RWPE2 (cell line): ENCODE measurements around the gene KCNH1.
"Not testable (repeated sequence)": the region's sequence is repeated elsewhere in the genome, so short reads cannot be mapped to it uniquely, and the experiment has no call there.

Experiments used
- ATAC-seq: fragments of 200-7000 bp; cut with Tn5 transposase; 3 replicates; pipeline ENCODE4 v1.9.1; 2021; ENCODE audit warnings: low read depth
- DNase-seq: peaks from one replicate; pipeline ENCODE4 v3.0.0-alpha.2; 2020; ENCODE audit warnings: low spot score
- H3K27ac ChIP-seq: fragments of 450-650 bp; 2 replicates; pipeline ENCODE4 v1.5.1; 2017; ENCODE audit warnings: mild to moderate bottlenecking; ENCODE audit not compliant: poor library complexity, severe bottlenecking
- H3K27me3 ChIP-seq: fragments of 250-450 bp; sonication (Bioruptor Pico); 2 replicates; pipeline ENCODE4 v1.5.1; 2021; ENCODE audit warnings: mild to moderate bottlenecking, moderate library complexity; ENCODE audit not compliant: insufficient read depth, poor library complexity, severe bottlenecking
- H3K36me3 ChIP-seq: fragments of 250-450 bp; sonication (Bioruptor Pico); 2 replicates; pipeline ENCODE4 v1.5.1; 2020; ENCODE audit warnings: low read depth, mild to moderate bottlenecking, moderate library complexity
- H3K4me1 ChIP-seq: fragments of 250-450 bp; sonication (Bioruptor Pico); 2 replicates; pipeline ENCODE4 v1.5.1; 2021; ENCODE audit warnings: mild to moderate bottlenecking, moderate library complexity; ENCODE audit not compliant: insufficient read depth, poor library complexity, severe bottlenecking
- H3K4me3 ChIP-seq: fragments of 250-450 bp; sonication (Bioruptor Pico); 2 replicates; pipeline ENCODE4 v1.5.1; 2021; ENCODE audit warnings: mild to moderate bottlenecking, moderate library complexity; ENCODE audit not compliant: severe bottlenecking
- H3K9me3 ChIP-seq: fragments of 250-450 bp; sonication (Bioruptor Pico); 2 replicates; pipeline ENCODE4 v1.5.1; 2021; ENCODE audit warnings: mild to moderate bottlenecking, moderate library complexity; ENCODE audit not compliant: severe bottlenecking
- CTCF ChIP-seq: fragments of 450-650 bp; IDR thresholded peaks from one replicate; pipeline ENCODE4 v1.5.1; 2017; ENCODE audit warnings: mild to moderate bottlenecking, moderate library complexity; ENCODE audit not compliant: poor library complexity, severe bottlenecking

Gene KCNH1

GRCh38 chr1:210662291-210663050 lies 471.5 kb downstream of the KCNH1 start:
- Histone ChIP-seq H3K4me1 (no peaks in the 10 kb centered on the region), H3K36me3 (no peaks in the 10 kb centered on the region), H3K9me3 (no peaks in the 10 kb centered on the region), H3K27me3 (no peaks in the 10 kb centered on the region), H3K27ac (no peak overlapping the region), H3K4me3 (no peak overlapping the region)
- no peak for TF ChIP-seq CTCF
- DNase-seq = no peak
- no peak for ATAC-seq

DNA sequence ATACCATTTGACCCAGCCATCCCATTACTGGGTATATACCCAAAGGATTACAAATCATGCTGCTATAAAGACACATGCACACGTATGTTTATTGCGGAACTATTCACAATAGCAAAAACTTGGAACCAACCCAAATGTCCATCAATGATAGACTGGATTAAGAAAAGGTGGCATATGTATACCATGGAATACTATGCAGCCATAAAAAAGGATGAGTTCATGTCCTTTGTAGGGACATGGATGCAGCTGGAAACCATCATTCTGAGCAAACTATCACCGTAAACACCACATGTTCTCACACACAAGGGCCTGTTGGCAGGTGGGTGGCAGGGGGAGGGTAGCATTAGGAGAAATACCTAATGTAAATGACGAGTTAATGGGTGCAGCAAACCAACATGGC lies 472.4 kb downstream of the KCNH1 start:
- not testable (repeated sequence) for H3K27ac ChIP-seq, H3K4me1 ChIP-seq, H3K9me3 ChIP-seq, DNase-seq, H3K27me3 ChIP-seq, H3K36me3 ChIP-seq, ATAC-seq, H3K4me3 ChIP-seq

GRCh38 chr1:210657806-210658205 lies 476.1 kb downstream of the KCNH1 start:
- no peak overlapping the region for H3K4me3 ChIP-seq
- DNase-seq (no peak), ATAC-seq (no peak)
- H3K36me3 ChIP-seq = no peaks in the 10 kb centered on the region
- TF ChIP-seq CTCF = no peak
- no peak overlapping the region for H3K27ac ChIP-seq
- H3K27me3 ChIP-seq = no peaks in the 10 kb centered on the region
- no peaks in the 10 kb centered on the region for H3K4me1 ChIP-seq
- no peaks in the 10 kb centered on the region for H3K9me3 ChIP-seq

DNA sequence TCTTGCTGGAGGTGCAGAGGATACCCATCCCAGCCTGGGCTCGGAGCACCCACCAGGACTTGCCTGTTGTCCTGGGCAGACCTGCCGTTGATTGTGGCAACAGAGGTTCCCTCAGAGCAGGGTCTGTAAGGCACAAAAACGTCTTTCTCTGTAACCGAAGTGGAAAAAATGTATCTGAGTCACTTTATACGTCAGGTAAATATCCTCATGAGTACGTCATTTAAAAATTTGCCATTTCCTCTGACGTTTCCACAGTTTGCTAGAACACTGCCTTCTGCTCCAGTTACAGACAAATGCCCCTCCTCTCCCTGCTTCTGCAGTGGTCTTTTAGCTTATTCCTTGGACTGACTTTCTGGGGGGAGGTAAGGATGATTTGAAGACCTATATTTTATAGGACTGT lies 478.4 kb downstream of the KCNH1 start:
- TF ChIP-seq CTCF = no peak
- Histone ChIP-seq H3K4me1 (no peaks in the 10 kb centered on the region), H3K36me3 (no peaks in the 10 kb centered on the region), H3K9me3 (no peaks in the 10 kb centered on the region), H3K27ac (no peak overlapping the region), H3K4me3 (no peak overlapping the region), H3K27me3 (no peaks in the 10 kb centered on the region)
- DNase-seq (no peak), ATAC-seq (no peak)

DNA sequence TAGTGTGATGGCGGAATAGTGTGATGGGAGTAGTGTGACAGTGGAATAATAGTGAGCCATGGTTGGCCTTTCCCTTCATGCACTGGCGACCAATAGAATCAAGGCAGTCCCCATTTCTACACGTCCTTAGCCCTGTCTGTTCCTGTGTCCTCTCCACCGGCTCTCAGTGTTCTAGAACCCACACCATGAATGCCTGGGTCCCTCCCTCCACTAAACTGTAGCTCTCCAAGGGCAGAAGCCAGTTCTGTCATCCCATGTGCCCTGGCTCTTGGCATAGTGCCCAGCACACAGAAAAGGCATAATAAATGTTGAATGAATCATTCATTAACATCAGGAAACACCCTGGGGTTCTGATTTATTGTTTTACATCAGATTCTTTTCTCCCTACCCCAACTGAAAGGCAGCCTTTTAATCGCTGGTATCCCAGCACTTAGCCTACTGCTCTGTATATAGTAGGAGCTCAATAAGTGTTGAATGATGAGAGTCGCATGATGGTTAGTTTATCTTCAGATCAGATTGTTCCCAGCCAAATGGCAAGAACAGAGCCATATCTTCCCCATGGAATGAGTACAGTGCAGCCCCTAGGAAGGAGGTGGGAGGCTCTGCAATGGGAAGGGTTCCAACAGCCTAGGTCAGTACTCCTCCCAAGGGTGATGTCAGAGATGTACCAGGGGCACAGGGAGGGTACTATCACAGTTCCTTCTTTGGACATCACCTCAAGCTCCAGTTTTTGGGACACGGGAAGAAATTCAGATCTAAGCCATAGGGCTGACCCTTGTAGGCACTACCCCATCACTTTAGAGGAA lies 479.6 kb downstream of the KCNH1 start:
- Histone ChIP-seq H3K4me3 (no peak overlapping the region), H3K9me3 (no peaks in the 10 kb centered on the region), H3K36me3 (no peaks in the 10 kb centered on the region), H3K27ac (no peak overlapping the region), H3K27me3 (no peaks in the 10 kb centered on the region), H3K4me1 (no peaks in the 10 kb centered on the region)
- DNase-seq (no peak), ATAC-seq (no peak)
- TF ChIP-seq CTCF = no peak
